Endothelial cell of umbilical vein (primary cell): ENCODE results near the gene MFN2. TPM values are rescaled to one million over a fixed set of nuclear protein-coding genes. Genes with fewer than 3 reads are reported as not detected.

Experiments
- BruUV-seq: library from RNA; stranded (reverse); fragments of 400-500 nt; replicated peaks from 2 replicates; lab custom pipeline; 2021; lab: Mats Ljungman, UMichigan
- CTCF ChIA-PET: fragments of 300-600, 350-600 bp; sonication (Branson Sonifier 250); formaldehyde crosslinking; loops from one replicate; lab custom pipeline; 2021; ENCODE audit warnings: antibody characterized with exemption, inconsistent platforms; lab: Charles Lee
- POLR2A ChIA-PET: fragments of 300-600, 350-600 bp; sonication (Branson Sonifier 250); formaldehyde crosslinking; loops from one replicate; lab custom pipeline; 2021; ENCODE audit warnings: antibody characterized with exemption, inconsistent platforms; lab: Charles Lee
- DNase-seq: peaks from one replicate; pipeline ENCODE4 v3.0.0-alpha.2; 2011; ENCODE audit warnings: low read depth, low spot score
- FAIRE-seq: peaks from 2 replicates; lab custom pipeline; 2011; peaks lifted over from hg19 to GRCh38; lab: Jason Lieb, UNC
- H2AFZ ChIP-seq: 2 replicates; pipeline ENCODE4 v1.6.0; 2012; ENCODE audit warnings: low read depth, low read length, control low read depth, inconsistent platforms
- H3K27ac ChIP-seq: 2 replicates; pipeline ENCODE4 v1.5.1; 2011; ENCODE audit warnings: low read depth, mild to moderate bottlenecking, control low read depth, low read length, moderate library complexity; ENCODE audit not compliant: insufficient read depth
- H3K27me3 ChIP-seq, 2 experiments: 2 replicates each; pipeline versions ENCODE4 v1.6.0 to v1.6.1; 2011; ENCODE audit warnings: low read length in 2 of 2, mixed read lengths in 1 of 2; ENCODE audit not compliant: control insufficient read depth in 2 of 2, insufficient read depth in 2 of 2
- H3K36me3 ChIP-seq, 2 experiments: 2 replicates in 1 of 2; 3 replicates in 1 of 2; pipeline ENCODE4 v1.5.1; 2011; ENCODE audit warnings: low read length in 2 of 2, mild to moderate bottlenecking in 1 of 2, moderate library complexity in 1 of 2; ENCODE audit not compliant: control insufficient read depth in 2 of 2, insufficient read depth in 2 of 2; ENCODE audit errors: extremely low read depth in 1 of 2
- H3K4me1 ChIP-seq: 3 replicates; pipeline ENCODE4 v1.5.1; 2011; ENCODE audit warnings: mild to moderate bottlenecking, low read length; ENCODE audit not compliant: control insufficient read depth, insufficient read depth; ENCODE audit errors: extremely low read depth
- H3K4me2 ChIP-seq: 2 replicates; pipeline ENCODE4 v1.6.1; 2011; ENCODE audit warnings: low read length, control low read depth, mixed read lengths; ENCODE audit not compliant: insufficient read depth
- H3K4me3 ChIP-seq, 3 experiments: fragments of 200-600 bp in 1 of 3; sonication (generic), shearing (Covaris generic) in 1 of 3; replicated peaks in 1 of 3; 2 replicates each; pipeline ENCODE4 v1.5.1; 2011 to 2016; ENCODE audit warnings: control low read depth in 3 of 3, low read length in 3 of 3, mild to moderate bottlenecking in 2 of 3, inconsistent platforms in 1 of 3, low read depth in 1 of 3, moderate library complexity in 1 of 3; ENCODE audit not compliant: insufficient read depth in 1 of 3
- H3K79me2 ChIP-seq: 2 replicates; pipeline ENCODE4 v1.6.0; 2012; ENCODE audit warnings: low read length, inconsistent platforms; ENCODE audit not compliant: control insufficient read depth, insufficient read depth
- H3K9ac ChIP-seq: replicated peaks from 2 replicates; pipeline ENCODE3; 2011; ENCODE audit warnings: low read length, control low read depth; ENCODE audit not compliant: insufficient read depth; ENCODE audit errors: extremely low read depth
- H3K9me1 ChIP-seq: replicated peaks from 3 replicates; pipeline ENCODE4 v1.6.0; 2011; ENCODE audit warnings: mild to moderate bottlenecking, low read length; ENCODE audit not compliant: control insufficient read depth, insufficient read depth; ENCODE audit errors: extremely low read depth
- H3K9me3 ChIP-seq: replicated peaks from 2 replicates; pipeline ENCODE4 v1.5.1; 2012; ENCODE audit warnings: low read length, inconsistent platforms; ENCODE audit not compliant: control insufficient read depth, insufficient read depth
- H4K20me1 ChIP-seq: replicated peaks from 2 replicates; pipeline ENCODE3; 2011; ENCODE audit warnings: mild to moderate bottlenecking, low read length; ENCODE audit not compliant: control insufficient read depth, insufficient read depth; ENCODE audit errors: extremely low read depth
- FOS ChIP-seq: IDR thresholded peaks from 2 replicates; pipeline ENCODE4 v1.6.1; 2011; ENCODE audit warnings: mild to moderate bottlenecking, low read length, moderate library complexity, borderline replicate concordance; ENCODE audit not compliant: insufficient read depth
- POLR2AphosphoS5 ChIP-seq: IDR thresholded peaks from 2 replicates; pipeline ENCODE4 v1.6.1; 2012; ENCODE audit warnings: low read depth, mild to moderate bottlenecking, control low read depth, low read length, moderate library complexity; ENCODE audit not compliant: insufficient read depth
- dilution Hi-C: fragments of 300-500 bp; cut with MboI; formaldehyde crosslinking; loops from one replicate; pipeline ENCODE4 v1.15.0; 2019; ENCODE audit warnings: low sequenced_read_pairs; ENCODE audit not compliant: extremely low pct_ligation_motif_present
- intact Hi-C: fragments of 100-400 bp; cut with micrococcal nuclease; formaldehyde crosslinking; loops from one replicate; pipeline ENCODE4 v1.10.0; 2022
- polyA plus RNA-seq, 4 experiments: library from polyadenylated mRNA; depleted of rRNA in 3 of 4; stranded (reverse) in 3 of 4; unstranded in 1 of 4; fragments of >200 nt; gene quantifications; 2 replicates each; pipeline versions ENCODE4 v1.2.1 to v1.2.3, GENCODE V29; 2011 to 2012; ENCODE audit warnings: missing spikeins in 1 of 4
- total RNA-seq: library from RNA; stranded (reverse); gene quantifications from 2 replicates; pipeline ENCODE4 v1.2.3, GENCODE V29; 2021

Gene MFN2
- total and polyA plus RNA-seq, 2 donors (not counting 3 experiments of a cell fraction or from before 2014, with no cell fraction given) = 51.4 to 82.4 TPM

GRCh38 chr1:11984121-11984520 is 3.9 kb downstream of the MFN2 start:
- FAIRE-seq = no peak
- intact Hi-C loops = loop anchor here (5.0 kb wide), 1 partner anchor 302 kb away; the partner anchor contains the start of gene MAD2L2

DNA sequence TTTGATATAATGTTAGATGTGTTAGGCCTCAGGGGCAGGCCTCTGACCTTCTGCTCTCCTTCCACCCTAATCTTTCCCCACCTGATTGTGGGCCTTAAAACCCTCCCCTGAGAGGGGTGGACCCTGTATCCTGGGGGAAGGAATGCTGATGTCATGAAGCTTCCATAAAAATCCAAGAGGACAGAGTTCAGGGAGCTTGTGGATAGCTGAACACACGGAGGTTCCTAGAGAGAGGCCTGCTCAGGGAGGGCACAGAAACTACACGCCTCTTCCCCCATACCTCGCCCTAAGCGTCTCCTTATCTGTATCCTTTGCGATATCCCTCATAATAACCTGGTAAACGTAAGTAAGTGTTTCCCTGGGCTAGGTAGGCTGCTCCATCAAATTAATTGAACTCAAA is 4.3 kb downstream of the MFN2 start:
- no peak for TF ChIP-seq POLR2AphosphoS5
- Histone ChIP-seq H3K9me3 (no peaks in the 10 kb centered on the region), H3K79me2 (peaks cover 67% of the 10 kb centered on the region), H3K9me1 (no peaks in the 10 kb centered on the region), H3K4me2 (no peak overlapping the region), H2AFZ (no peak overlapping the region), H3K36me3 (peaks cover 5 to 22% of the 10 kb centered on the region in 2 experiments), H3K27me3 (no peaks in the 10 kb centered on the region), H3K27ac (peak overlapping the region; percentile 86), H3K4me3 (no peak overlapping the region), H3K4me1 (peaks cover 28% of the 10 kb centered on the region), H4K20me1 (no peaks in the 10 kb centered on the region), H3K9ac (no peak overlapping the region)
- DNase-seq (no peak), FAIRE-seq (no peak)
- BruUV-seq = no TSS peak
- ChIA-PET POLR2A (interaction anchor here (2.5 kb wide), 1 partner anchor 76 kb away, joined by 8 read pairs; no protein-coding TSS in a partner anchor), CTCF (interaction anchor here (0.6 kb wide), 2 partner anchors 16 to 77 kb away, joined by 3 read pairs; no protein-coding TSS in a partner anchor)
- dilution Hi-C loops = no loop called here
- intact Hi-C loops = loop anchor here (5.0 kb wide), 1 partner anchor 302 kb away; the partner anchor contains the start of gene MAD2L2

More at GRCh38 chr1:11984121-11984520, 3.9 kb downstream of the MFN2 start:
- DNase-seq = no peak
- Histone ChIP-seq H3K27me3 (no peaks in the 10 kb centered on the region), H4K20me1 (no peaks in the 10 kb centered on the region), H3K9me3 (no peaks in the 10 kb centered on the region), H3K4me3 (no peak overlapping the region), H3K36me3 (peaks cover 5 to 20% of the 10 kb centered on the region in 2 experiments), H3K4me1 (peaks cover 31% of the 10 kb centered on the region), H3K79me2 (peaks cover 66% of the 10 kb centered on the region), H3K4me2 (no peak overlapping the region), H2AFZ (no peak overlapping the region), H3K9me1 (no peaks in the 10 kb centered on the region), H3K9ac (no peak overlapping the region), H3K27ac (no peak overlapping the region)
- dilution Hi-C loops = no loop called here
- ChIA-PET POLR2A (no interaction called here), CTCF (interaction anchor here (0.6 kb wide), 2 partner anchors 76 to 84 kb away, joined by 3 read pairs; no protein-coding TSS in a partner anchor)
- no peak for TF ChIP-seq FOS
- BruUV-seq = no TSS peak
